Measurements from ENCODE around the gene ATP8A2. TPM values are rescaled to one million over a fixed set of nuclear protein-coding genes. Genes with fewer than 3 reads are reported as not detected.

The ATP8A2 gene
- polyA plus RNA-seq, 1 donor from 2014 or later: 11.9 TPM

DNA sequence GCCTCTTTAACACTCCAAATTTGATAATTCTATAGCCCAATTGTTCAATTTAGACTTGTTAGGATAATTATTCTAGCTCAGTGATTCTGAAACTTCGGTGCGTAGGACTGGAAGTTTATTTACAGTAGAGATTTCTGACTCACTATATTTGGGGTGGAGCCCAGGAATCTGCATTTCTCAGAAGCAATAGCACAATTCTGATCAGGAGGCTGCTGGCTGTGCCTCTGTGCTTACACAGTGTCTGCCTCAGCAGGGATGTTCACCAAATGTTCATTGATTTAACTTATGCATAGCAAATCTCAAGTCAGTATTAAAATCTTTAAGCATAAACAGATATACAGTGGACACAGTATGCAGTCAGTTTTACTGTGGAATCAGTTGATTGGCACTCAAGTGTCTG is 45.8 kb downstream of the ATP8A2 start:
- Histone ChIP-seq H4K20me1 (ENCODE audit: insufficient read depth) (no peaks in the 10 kb centered on the region), H3K27ac (ENCODE audit: low read length) (no peak overlapping the region), H3K9ac (ENCODE audit: low read length) (no peak overlapping the region), H3K4me2 (ENCODE audit: low read length) (no peak overlapping the region), H3K79me2 (replicated peaks; ENCODE audit: insufficient read depth, low read length) (no peaks in the 10 kb centered on the region), H3K4me3 (ENCODE audit: low read length) (no peak overlapping the region), H3K27me3 (ENCODE audit: insufficient read depth, low read depth, low read length) (no peaks in the 10 kb centered on the region), H2AFZ (ENCODE audit: low read depth, low read length) (no peak overlapping the region), H3K9me2 (ENCODE audit: insufficient read depth, low read length) (no peaks in the 10 kb centered on the region), H3K36me3 (ENCODE audit: insufficient read depth, low read length) (no peaks in the 10 kb centered on the region), H3K9me3 (ENCODE audit: low read length) (no peaks in the 10 kb centered on the region), H3F3A (ENCODE audit: insufficient read depth, low read length, poor library complexity, severe bottlenecking) (no peaks in the 10 kb centered on the region)
- TF ChIP-seq, protein P1, sequence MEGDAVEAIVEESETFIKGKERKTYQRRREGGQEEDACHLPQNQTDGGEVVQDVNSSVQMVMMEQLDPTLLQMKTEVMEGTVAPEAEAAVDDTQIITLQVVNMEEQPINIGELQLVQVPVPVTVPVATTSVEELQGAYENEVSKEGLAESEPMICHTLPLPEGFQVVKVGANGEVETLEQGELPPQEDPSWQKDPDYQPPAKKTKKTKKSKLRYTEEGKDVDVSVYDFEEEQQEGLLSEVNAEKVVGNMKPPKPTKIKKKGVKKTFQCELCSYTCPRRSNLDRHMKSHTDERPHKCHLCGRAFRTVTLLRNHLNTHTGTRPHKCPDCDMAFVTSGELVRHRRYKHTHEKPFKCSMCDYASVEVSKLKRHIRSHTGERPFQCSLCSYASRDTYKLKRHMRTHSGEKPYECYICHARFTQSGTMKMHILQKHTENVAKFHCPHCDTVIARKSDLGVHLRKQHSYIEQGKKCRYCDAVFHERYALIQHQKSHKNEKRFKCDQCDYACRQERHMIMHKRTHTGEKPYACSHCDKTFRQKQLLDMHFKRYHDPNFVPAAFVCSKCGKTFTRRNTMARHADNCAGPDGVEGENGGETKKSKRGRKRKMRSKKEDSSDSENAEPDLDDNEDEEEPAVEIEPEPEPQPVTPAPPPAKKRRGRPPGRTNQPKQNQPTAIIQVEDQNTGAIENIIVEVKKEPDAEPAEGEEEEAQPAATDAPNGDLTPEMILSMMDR (IDR thresholded peaks at IDR 0.05; ENCODE audit: poor library complexity, severe bottlenecking): no peak
- no peak for TF ChIP-seq EP300 (conservative IDR thresholded peaks at IDR 0.05; ENCODE audit: poor library complexity, severe bottlenecking)
- TF ChIP-seq TAF1 (IDR thresholded peaks at IDR 0.05; ENCODE audit: low read depth): no peak
- no peak for TF ChIP-seq MXI1 (conservative IDR thresholded peaks at IDR 0.05; ENCODE audit: poor library complexity, severe bottlenecking)
- no peak for TF ChIP-seq EZH2 (IDR thresholded peaks at IDR 0.05; ENCODE audit: borderline replicate concordance, insufficient read depth, low read length, poor library complexity, severe bottlenecking)
- no peak for TF ChIP-seq POLR2AphosphoS5 (IDR thresholded peaks at IDR 0.05)
- TF ChIP-seq, protein P2, sequence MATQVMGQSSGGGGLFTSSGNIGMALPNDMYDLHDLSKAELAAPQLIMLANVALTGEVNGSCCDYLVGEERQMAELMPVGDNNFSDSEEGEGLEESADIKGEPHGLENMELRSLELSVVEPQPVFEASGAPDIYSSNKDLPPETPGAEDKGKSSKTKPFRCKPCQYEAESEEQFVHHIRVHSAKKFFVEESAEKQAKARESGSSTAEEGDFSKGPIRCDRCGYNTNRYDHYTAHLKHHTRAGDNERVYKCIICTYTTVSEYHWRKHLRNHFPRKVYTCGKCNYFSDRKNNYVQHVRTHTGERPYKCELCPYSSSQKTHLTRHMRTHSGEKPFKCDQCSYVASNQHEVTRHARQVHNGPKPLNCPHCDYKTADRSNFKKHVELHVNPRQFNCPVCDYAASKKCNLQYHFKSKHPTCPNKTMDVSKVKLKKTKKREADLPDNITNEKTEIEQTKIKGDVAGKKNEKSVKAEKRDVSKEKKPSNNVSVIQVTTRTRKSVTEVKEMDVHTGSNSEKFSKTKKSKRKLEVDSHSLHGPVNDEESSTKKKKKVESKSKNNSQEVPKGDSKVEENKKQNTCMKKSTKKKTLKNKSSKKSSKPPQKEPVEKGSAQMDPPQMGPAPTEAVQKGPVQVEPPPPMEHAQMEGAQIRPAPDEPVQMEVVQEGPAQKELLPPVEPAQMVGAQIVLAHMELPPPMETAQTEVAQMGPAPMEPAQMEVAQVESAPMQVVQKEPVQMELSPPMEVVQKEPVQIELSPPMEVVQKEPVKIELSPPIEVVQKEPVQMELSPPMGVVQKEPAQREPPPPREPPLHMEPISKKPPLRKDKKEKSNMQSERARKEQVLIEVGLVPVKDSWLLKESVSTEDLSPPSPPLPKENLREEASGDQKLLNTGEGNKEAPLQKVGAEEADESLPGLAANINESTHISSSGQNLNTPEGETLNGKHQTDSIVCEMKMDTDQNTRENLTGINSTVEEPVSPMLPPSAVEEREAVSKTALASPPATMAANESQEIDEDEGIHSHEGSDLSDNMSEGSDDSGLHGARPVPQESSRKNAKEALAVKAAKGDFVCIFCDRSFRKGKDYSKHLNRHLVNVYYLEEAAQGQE (IDR thresholded peaks at IDR 0.05; ENCODE audit: borderline replicate concordance): no peak
- TF ChIP-seq SMC3 (conservative IDR thresholded peaks at IDR 0.05; ENCODE audit: poor library complexity): no peak
- TF ChIP-seq RAD21 (conservative IDR thresholded peaks at IDR 0.05): no peak

DNA sequence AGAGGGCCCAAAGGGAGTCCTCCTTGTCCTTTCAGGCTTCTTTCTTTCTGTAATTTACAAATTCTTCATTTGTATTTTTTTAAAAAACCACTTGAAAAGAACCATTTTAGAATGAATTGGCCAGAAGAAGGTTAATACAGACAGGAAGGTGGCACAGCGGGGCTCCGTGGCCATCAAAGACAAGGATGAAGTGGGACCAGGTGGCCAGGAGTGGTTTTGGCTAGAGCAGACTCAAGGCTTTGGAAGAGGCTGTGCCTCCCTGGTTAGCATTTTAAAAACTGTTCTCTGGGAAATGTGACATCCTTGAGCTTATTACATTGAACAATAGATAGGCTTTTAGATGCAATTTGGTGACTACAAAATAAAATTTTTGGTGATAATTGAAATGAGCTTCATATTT is 48.4 kb downstream of the ATP8A2 start:
- no peaks in the 10 kb centered on the region for H4K20me1 ChIP-seq (ENCODE audit: insufficient read depth)
- H3K36me3 ChIP-seq (ENCODE audit: insufficient read depth, low read length): no peaks in the 10 kb centered on the region
- no peaks in the 10 kb centered on the region for H3K9me3 ChIP-seq (ENCODE audit: low read length)
- no peak overlapping the region for H3K9ac ChIP-seq (ENCODE audit: low read length)
- H2AFZ ChIP-seq (ENCODE audit: low read depth, low read length): no peak overlapping the region
- no peak overlapping the region for H3K27ac ChIP-seq (ENCODE audit: low read length)
- no peak overlapping the region for H3K4me3 ChIP-seq (ENCODE audit: low read length)
- H3K9me2 ChIP-seq (ENCODE audit: insufficient read depth, low read length): no peaks in the 10 kb centered on the region
- TF ChIP-seq EP300 (conservative IDR thresholded peaks at IDR 0.05; ENCODE audit: poor library complexity, severe bottlenecking) (no peak), RAD21 (conservative IDR thresholded peaks at IDR 0.05) (no peak), MXI1 (conservative IDR thresholded peaks at IDR 0.05; ENCODE audit: poor library complexity, severe bottlenecking) (no peak), POLR2AphosphoS5 (IDR thresholded peaks at IDR 0.05) (no peak), EZH2 (IDR thresholded peaks at IDR 0.05; ENCODE audit: borderline replicate concordance, insufficient read depth, low read length, poor library complexity, severe bottlenecking) (no peak), SMC3 (conservative IDR thresholded peaks at IDR 0.05; ENCODE audit: poor library complexity) (no peak), TAF1 (IDR thresholded peaks at IDR 0.05; ENCODE audit: low read depth) (no peak)
- TF ChIP-seq, protein P1 (IDR thresholded peaks at IDR 0.05; ENCODE audit: poor library complexity, severe bottlenecking): no peak
- TF ChIP-seq, protein P2 (IDR thresholded peaks at IDR 0.05; ENCODE audit: borderline replicate concordance): no peak
- no peaks in the 10 kb centered on the region for H3K79me2 ChIP-seq (replicated peaks; ENCODE audit: insufficient read depth, low read length)
- no peaks in the 10 kb centered on the region for H3K27me3 ChIP-seq (ENCODE audit: insufficient read depth, low read depth, low read length)
- H3F3A ChIP-seq (ENCODE audit: insufficient read depth, low read length, poor library complexity, severe bottlenecking): no peaks in the 10 kb centered on the region
- H3K4me2 ChIP-seq (ENCODE audit: low read length): no peak overlapping the region
